ENCODE measurements around the gene RAB20.
"Not testable (repeated sequence)": the region's sequence is repeated elsewhere in the genome, so short reads cannot be mapped to it uniquely, and the experiment has no call there.

RAB20 gene, protein sequence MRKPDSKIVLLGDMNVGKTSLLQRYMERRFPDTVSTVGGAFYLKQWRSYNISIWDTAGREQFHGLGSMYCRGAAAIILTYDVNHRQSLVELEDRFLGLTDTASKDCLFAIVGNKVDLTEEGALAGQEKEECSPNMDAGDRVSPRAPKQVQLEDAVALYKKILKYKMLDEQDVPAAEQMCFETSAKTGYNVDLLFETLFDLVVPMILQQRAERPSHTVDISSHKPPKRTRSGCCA

DNA sequence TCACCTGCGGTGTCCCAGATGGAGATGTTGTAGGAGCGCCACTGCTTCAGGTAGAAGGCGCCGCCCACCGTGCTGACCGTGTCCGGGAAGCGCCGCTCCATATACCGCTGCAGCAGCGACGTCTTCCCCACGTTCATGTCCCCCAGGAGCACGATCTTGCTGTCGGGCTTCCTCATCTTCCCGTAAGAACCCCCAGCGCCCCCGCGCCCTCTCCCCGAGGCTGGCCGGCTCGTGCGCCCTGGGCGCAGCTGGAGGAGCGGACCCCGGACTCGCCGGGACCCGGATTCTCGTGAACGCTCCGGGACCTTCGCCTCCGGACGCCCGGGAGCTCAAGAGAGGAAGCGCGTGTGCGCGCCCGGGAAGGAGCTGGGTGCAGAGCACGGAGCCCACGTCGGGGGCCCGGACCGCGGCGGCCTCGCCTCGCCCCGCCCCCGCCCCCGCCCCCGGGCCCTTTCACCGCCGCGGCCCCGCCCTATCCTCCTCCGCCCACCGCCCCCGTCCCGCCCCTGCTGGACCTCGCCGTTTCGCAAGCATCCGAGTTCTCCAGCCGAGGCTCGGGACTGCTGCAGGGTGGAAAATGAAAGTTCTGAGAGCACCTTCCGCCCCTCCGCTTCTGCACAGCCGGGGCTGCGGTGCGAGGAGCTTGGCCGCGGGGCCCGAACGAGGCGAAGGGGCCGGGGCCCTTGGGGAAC, at the start of gene RAB20:
Gene RAB20 (minus strand): TSS at position 379 of the 692 bp plus-strand sequence. CDS start 203 bp downstream, at position 176.
- peak; percentile 61 to 70 for DNase-seq

DNA sequence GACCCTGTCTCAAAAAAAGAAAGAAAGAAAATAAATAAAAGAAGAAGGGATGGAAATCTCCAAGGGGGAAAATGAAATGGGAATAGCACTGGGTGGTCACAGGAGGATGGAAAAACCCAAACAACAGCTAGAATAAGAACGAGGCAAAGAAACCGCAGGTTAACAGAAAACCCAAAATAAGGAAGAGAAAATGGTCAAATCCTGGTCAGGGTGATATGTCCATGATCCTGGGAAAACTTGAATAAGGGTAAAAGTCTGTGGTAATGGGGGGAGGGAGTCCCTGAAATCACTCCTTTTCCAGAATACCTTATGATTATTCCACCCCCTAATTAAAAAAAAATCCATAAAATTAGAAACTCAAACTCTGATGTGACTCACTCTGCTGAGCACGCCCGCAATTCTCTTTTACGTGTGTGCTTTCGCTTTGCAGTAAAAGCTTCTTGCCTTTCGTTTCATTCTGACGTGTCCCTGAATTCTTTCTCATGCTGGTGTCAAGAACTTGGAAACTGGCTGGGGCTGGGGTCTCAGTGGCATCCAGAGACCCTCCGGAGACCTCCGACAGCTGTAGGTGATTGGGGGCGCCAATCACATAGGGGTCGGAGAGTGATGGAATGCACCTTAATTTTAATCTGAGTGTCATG, 49.6 kb upstream of the RAB20 start:
- DNase-seq: peak in 1 of 2 donors; percentile 10

DNA sequence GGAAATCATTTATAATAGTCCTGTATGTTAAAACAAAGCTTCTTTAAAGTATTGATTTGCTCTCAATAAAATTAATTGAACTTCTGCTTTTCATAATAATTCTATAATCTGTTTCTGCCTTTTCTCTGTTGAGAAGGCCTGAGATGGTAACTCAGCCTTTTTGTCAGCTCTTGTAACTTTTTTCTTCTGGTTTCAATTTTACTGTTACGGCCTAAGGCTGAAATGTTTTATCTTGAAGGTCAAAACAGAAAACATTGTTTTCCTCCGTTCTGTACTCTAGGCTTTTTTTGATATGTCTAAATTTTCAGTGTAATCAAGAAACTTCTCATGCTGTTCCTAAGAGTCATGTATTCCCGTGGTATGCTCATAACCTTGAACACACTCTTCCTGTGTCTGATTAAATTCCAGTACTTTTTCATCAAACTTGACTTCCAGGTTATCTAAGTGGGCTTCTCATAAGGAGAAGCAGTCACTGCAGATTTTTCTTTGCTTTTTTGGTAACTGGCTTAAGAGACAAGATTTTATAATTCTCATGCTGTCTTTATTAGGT, 46.2 kb upstream of the RAB20 start:
- no peak for DNase-seq

DNA sequence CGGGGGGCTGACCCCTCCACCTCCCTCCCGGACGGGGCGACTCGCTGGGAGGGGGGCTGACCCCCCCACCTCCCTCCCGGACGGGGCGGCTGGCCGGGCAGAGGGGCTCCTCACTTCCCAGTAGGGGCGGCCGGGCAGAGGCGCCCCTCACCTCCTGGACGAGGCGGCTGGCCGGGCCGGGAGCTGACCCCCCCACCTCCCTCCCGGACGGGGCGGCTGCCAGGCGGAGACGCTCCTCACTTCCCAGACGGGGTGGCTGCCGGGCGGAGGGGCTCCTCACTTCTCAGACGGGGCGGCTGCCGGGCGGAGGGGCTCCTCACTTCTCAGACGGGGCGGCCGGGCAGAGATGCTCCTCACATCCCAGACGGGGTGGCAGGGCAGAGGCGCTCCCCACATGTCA, 44.8 kb upstream of the RAB20 start:
- not testable (repeated sequence) for DNase-seq

DNA sequence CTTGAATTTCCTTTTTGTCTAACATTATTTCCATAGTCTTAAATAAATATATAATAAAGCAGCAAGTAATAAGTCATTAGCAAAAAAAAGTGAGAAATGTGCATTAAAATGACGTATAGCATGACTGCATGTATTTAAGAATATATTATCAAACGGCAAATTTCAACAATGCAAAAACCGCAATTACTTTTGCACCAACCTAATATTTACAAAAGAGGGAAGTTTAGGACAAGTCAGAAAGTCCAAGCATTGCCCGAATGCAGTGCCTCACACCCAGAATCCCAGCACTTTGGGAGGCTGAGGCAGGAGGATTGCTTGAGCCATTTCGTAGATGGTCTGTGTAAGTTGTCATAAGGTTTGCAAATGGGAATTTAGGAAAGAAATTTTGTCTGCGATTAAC, 43.6 kb upstream of the RAB20 start:
- DNase-seq: no peak

DNA sequence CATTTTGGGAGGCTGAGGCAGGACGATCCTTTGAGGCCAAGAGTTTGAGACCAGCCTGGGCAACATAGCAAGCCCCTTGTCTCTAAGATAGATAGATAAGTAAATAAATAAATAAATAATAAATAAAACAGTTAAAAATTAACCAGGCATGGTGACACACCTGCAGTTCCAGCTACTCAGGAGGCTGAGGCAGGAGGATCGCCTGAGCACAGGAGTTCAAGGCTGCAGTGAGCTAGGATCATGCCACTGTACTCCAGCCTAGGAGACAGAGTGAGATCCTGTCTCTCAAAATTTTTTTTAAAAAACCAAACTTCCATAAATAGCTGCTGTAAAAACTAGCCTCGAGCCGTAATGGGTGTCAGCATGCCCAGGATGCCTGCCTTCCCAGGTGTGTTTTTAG, 39.5 kb upstream of the RAB20 start:
- no peak for DNase-seq

DNA sequence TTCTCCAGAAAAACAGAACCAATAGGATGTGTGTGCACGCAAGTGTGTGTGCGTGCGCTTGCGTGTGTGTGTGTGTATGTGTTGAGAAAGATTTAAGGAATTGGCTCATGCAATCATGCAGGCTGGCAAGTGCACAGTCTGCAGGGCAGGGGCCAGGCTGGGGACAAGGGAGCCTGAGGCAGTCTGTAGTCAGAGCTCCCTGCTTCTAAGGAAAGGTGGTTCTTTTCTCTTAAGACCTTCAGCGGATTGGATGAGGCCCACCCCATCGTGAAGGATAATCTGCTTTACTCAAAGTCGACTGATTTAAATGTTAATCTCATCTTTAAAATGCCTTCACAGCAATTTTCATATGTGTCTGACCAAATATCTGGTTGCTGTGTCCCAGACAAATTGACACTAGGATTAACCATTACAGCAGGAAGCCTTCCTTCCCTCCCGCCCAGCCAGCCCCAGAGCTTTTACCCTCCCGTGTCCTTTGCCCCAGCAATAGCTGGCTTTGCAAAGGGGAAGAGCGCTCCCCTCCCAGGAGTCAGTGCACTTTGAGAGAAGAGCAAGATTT, 38.8 kb upstream of the RAB20 start:
- no peak for DNase-seq

DNA sequence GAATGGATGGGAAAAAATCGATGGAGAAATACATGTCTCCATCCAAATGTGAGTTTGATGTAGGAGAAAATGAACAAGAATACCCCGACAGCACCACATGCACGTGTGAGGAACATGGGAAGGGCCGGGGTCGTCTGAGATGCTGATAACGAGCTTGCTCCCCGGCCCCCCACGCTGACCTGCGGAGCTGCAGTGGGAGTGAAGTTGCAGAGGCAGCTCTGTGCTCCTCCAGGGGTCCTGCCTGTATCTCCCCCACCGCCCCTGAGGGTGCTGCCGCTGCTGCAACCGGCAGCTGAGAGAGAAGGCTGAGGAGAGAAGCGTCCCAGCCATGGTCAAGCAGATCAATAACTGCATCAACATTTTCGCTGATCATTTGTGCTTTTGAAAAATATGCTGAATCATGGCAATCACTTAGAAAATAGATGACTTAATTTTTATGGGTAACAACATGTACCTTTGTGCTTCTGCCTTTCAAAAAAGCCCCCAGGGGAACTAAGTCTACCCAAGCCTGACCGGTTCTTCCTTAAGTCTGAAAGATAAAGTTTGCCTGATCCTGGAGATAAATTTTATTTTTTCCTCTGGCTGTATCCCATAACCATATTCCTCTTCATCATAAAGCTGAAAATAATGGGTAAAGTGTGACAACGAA, 35.6 kb upstream of the RAB20 start:
- DNase-seq: no peak

DNA sequence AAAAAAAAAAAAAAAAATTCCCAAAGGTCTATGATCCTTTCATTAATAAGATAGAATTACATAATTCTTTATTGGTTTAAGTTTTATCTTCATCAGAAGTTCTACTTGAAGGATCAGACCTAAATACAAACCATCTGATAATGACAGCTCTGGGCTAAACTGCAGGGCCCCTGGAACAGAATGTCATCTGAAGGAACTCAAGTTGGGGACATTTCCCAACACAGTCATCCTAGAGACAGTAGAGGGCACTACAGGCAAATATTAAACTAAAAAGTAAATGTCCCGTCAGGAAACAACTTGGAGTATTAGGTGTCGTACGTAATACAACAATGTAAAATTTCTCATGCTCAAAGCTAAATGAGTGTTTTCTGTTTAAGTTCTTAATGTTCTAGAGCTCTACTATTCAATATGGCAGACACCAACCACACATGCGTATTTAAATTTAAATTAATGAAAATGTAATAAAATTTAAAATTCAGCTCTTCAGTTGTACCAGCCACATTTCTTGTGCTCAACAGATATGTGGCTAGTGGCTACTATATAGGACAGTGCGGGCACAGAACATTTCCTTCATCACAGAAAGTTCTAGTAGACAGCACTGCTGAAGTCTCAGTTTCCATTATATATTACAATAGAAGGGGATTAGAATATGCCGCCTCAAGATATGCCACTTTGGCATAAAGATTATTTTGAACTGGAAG, 32.1 kb upstream of the RAB20 start:
- DNase-seq: peak in 1 of 2 donors; percentile 51

DNA sequence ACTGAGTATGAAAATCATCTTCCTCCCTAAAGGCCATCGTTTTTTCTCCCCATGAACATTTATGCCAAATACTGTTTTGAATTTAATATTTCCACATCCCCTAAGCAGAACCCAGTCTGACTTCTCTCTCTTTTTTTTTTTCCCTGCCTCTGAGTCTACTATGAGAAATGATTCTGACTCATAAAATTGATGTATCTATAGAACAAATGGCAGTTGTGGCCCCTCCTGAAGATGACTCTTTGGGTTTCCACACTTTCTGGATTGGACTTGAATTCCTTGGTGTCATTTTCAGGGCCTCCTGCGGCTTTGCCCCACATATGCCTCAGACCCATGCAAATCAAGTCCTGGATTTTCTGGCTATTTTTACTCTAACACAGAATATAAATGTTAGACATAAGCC, 31.1 kb upstream of the RAB20 start:
- DNase-seq: no peak

DNA sequence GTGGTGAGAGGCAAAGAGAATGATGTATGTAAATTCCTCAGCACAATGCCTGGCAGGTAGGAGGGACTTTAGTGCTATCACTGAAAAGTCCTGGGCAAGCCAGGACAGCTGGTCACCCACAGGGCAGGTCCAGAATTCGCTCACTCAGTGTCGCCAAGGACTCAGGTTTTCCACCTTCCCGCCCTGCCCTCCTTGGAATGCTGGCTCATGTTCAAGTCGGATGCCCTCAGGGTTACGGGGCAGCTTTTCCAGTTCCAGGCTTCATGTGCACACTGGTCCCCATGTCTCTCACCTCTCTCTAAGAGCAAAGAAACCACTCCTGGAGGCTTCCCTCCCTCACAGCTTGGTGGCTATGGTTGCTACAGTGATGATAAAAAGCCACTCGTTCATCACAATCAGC, 29.1 kb upstream of the RAB20 start:
- no peak for DNase-seq

DNA sequence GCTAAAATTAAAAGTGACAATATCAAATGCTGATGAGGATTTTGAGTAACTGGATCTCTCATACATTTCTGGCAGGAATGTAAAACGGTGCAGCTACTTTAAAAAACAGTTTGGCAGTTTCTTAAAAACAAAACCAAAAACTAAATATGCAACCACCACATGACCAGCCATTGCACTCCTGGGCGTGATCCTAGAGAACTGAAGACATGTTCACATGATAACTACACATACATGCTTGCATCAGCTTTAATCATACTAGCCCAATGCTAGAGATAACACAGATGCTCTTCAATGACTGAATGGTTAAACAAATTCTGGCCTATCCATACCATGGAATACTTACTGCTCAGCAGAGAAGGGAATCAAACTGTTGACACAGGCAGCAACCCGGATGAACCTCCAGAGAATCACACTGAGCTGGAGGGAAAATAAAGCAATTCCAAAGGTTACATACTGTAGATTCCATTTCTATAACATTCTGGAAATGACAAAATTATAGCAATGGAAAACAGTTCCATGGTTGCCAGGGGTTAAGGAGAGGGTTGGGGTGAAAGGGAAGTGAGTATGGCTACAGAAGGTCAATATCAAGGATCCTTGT, 28.4 kb upstream of the RAB20 start:
- no peak for DNase-seq

DNA sequence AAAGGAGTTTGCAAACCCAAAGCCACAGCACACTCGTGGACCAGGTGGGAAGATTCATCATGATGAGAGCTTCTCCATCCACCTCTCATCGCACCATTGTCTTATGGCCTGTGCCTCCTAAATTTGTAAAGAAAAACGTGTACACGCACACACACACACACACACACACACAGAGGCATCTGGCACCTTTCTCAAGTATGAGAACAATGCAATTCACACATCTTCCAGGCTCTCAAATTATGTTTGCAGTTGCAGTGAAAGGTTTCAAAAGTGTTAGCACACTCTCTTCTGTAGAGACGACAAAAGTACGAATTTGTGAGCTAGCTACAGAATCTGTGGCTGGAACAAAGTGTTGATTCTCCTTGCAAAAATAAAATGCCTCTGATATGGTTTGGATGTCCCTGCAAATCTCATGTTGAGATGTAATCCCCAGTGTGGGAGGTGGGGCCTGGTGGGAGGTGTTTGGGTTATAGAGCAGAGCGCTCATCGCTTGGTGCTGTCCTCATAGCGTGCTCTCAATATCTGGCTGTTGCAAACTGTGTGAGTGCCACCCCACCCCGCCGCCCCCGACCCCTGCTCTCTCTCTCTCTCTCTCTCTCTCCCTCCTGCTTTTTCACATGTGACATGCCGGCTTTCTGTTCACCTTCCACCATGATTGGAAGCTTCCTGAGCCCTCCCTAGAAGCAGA, 21.8 kb upstream of the RAB20 start:
- DNase-seq: no peak

DNA sequence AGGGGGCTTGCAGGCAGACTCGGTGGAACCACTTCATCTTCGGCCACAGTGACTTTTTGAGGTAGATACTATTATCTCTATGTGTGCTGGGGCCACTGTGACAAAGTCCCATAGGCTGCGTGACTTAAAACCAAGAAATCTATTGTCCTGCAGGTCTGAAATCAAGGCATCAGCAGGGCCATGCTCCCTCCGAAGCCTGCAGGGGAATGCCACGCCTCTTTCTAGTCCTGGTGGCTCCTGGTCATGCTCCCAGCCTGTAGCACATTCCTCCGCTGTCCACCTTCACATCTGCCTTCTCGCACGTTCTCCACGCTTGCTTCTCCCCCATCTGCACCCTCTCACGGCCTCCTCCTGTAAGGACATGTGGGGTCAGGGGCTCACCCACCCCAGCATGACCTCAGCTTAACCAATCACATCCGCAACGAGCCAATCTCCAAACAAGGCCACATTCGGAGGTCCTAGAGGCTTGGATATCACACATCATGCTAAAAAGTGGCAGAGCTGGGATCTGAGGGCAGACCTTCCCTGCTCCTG, 21.0 kb upstream of the RAB20 start:
- DNase-seq: no peak

DNA sequence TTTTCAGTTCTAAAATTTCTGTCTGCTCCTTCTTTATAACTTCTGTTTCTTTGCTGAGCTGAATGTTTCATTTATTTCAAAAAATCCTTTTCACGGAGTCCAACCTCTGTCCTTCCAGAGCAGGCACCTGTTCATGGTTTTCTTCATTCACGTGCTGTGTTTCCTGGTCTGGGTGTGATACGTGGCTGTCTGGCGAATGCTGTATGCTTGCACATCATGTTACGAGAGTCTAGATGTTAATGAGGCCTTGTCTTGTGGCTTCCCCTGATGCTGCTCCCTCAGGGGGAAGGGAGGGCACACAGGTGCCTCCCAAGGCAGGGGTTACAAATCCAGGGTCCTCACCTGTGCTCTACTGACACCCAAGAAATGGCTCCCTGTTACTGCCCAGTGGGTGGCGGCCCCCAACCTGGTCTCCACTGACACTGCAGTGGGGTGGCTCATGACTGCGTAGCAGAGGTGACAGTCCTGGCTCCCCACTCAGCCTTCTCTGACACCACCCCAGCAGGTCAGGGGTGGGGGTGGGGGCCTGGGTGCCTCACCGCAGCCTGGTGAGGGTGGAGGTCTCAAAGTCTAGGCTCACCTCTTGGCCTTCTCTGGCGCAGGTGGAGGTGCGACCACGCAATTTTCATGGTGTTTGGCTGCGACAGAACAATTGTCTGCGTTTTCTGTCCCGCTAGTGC, 20.1 kb upstream of the RAB20 start:
- DNase-seq: no peak

DNA sequence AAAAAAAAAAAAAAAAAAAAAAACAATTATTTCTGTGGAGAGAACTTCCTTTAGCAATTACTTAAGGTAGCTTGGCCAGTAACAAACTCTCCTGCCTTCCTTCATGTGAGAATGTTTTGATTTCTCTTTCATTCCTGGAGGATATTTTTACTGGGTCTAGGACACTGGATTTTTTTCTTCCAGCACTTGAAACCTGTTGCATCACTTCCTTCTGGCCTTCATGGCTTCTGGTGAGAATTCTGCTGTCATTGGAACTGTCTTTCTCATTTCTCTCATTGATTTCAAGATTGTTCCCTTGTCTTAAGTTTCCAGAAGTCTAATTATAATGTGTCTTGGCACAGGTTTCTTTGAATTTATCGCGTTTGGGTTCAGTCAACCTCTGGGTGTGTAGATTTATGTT, 19.3 kb upstream of the RAB20 start:
- no peak for DNase-seq

DNA sequence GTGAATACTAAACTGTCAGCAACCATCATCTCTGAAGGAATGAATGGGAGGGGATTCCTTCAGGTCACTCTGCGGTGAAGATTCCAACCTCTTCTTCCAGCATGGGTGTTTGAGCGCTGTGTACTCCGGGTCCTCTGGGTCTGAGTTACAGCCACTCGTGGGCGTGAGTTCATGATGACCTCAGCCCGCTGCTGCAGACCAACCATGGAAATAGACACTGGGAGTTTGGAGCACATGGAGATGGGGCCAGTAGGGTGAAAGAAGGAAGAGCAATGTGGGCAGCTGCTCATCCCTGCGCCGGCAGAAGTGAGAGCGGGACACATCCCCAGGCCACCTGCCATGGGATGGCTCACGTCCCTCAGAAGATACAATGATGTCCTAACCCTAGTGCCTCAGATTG, 16.8 kb upstream of the RAB20 start:
- DNase-seq: no peak

DNA sequence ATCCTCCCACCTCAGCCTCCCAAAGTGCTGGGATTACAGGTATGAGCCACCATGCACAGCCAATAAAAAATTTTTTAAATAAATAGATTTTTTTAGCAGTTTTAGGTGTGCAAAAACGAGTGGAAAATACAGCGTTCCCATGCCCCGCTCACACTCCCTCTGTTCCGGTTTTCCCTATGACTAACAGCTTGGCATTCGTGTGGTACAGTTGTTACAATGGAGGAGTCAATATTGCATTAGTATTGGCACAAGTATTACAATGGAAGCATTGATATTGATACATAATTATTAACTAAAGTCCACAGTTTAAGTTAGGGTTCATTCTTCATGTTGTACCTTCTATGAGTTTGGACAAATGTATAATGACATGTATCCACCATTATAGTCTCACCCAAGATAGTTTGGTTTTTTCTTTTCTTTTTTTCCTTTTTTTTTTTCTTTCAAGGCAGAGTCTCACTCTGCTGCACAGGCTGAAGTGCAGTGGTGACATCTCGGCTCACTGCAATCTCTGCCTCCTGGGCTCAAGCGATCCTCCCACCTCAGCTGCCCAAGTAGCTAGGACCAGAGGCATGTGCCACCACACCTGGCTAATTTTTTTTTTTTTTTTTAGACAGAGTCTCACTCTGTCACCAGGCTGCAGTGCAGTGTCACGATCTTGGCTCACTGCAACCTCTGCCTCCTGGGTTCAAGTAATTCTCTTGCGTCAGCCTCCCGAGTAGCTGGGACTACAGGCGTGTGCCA, 15.4 kb upstream of the RAB20 start:
- no peak for DNase-seq

DNA sequence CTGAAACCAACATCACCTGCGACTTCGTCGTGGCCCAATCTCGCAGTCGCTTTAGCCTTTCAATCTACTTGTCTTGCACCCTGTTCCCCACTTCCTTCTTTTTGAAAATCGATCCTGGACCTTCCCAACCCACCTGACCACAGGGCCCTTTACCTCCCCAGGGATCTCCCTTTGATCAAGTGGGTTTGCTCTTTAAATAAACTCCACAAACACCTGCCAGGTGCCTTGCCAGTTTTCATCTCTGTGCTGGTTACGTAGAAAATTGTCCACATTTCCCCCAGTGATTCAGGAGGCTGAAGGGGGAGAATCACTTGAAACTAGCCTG, 14.5 kb upstream of the RAB20 start:
- no peak for DNase-seq

All from CD4-positive, alpha-beta T cell treated with Interleukin-1 beta for 1 hour (primary cell).